ENCODE measurements around the gene PLCL1.

Gene PLCL1

GRCh38 chr2:197913084-197913483 lies 108.7 kb downstream of the PLCL1 start:
- no peak overlapping the region for H3K27ac ChIP-seq
- no peak overlapping the region for H2AFZ ChIP-seq (ENCODE audit: low read depth)
- H3K9ac ChIP-seq: no peak overlapping the region
- H3K4me3 ChIP-seq (IDR thresholded peaks at IDR 0.05; ENCODE audit: insufficient read depth, low read depth, low read length): no peak overlapping the region
- H3K36me3 ChIP-seq (ENCODE audit: insufficient read depth): no peaks in the 10 kb centered on the region
- H4K20me1 ChIP-seq (ENCODE audit: insufficient read depth): no peaks in the 10 kb centered on the region
- no peaks in the 10 kb centered on the region for H3K27me3 ChIP-seq (ENCODE audit: insufficient read depth, low read depth)
- no peaks in the 10 kb centered on the region for H3K4me1 ChIP-seq (ENCODE audit: low read depth, poor library complexity, severe bottlenecking)
- H3K79me2 ChIP-seq (ENCODE audit: insufficient read depth, low read depth): no peaks in the 10 kb centered on the region
- no peak overlapping the region for H3K4me2 ChIP-seq
- TF ChIP-seq CTCF (conservative IDR thresholded peaks at IDR 0.05; ENCODE audit: low read depth, low read length): no peak

GRCh38 chr2:197914778-197915177 lies 110.4 kb downstream of the PLCL1 start:
- Histone ChIP-seq H3K4me1 (ENCODE audit: low read depth, poor library complexity, severe bottlenecking) (peaks cover 1% of the 10 kb centered on the region), H3K79me2 (ENCODE audit: insufficient read depth, low read depth) (no peaks in the 10 kb centered on the region), H3K4me2 (no peak overlapping the region), H3K4me3 (IDR thresholded peaks at IDR 0.05; ENCODE audit: insufficient read depth, low read depth, low read length) (no peak overlapping the region), H3K9ac (no peak overlapping the region), H3K36me3 (ENCODE audit: insufficient read depth) (no peaks in the 10 kb centered on the region), H3K27me3 (ENCODE audit: insufficient read depth, low read depth) (no peaks in the 10 kb centered on the region), H4K20me1 (ENCODE audit: insufficient read depth) (no peaks in the 10 kb centered on the region), H3K27ac (no peak overlapping the region), H2AFZ (ENCODE audit: low read depth) (no peak overlapping the region)
- no peak for TF ChIP-seq CTCF (conservative IDR thresholded peaks at IDR 0.05; ENCODE audit: low read depth, low read length)

- Histone ChIP-seq H3K27me3 (ENCODE audit: insufficient read depth, low read depth) (no peaks in the 10 kb centered on the region), H3K79me2 (ENCODE audit: insufficient read depth, low read depth) (no peaks in the 10 kb centered on the region), H3K36me3 (ENCODE audit: insufficient read depth) (no peaks in the 10 kb centered on the region), H3K4me1 (ENCODE audit: low read depth, poor library complexity, severe bottlenecking) (peaks cover 10% of the 10 kb centered on the region), H2AFZ (ENCODE audit: low read depth) (no peak overlapping the region), H3K27ac (no peak overlapping the region), H3K4me3 (IDR thresholded peaks at IDR 0.05; ENCODE audit: insufficient read depth, low read depth, low read length) (no peak overlapping the region), H4K20me1 (ENCODE audit: insufficient read depth) (no peaks in the 10 kb centered on the region), H3K4me2 (no peak overlapping the region), H3K9ac (no peak overlapping the region)
- TF ChIP-seq CTCF (conservative IDR thresholded peaks at IDR 0.05; ENCODE audit: low read depth, low read length): no peak
Measured at GRCh38 chr2:197915548-197916265, 111.3 kb downstream of the PLCL1 start.

- no peaks in the 10 kb centered on the region for H3K27me3 ChIP-seq (ENCODE audit: insufficient read depth, low read depth)
- no peaks in the 10 kb centered on the region for H3K36me3 ChIP-seq (ENCODE audit: insufficient read depth)
- no peak for TF ChIP-seq CTCF (conservative IDR thresholded peaks at IDR 0.05; ENCODE audit: low read depth, low read length)
- H2AFZ ChIP-seq (ENCODE audit: low read depth): no peak overlapping the region
- no peak overlapping the region for H3K27ac ChIP-seq
- H4K20me1 ChIP-seq (ENCODE audit: insufficient read depth): no peaks in the 10 kb centered on the region
- H3K4me2 ChIP-seq: no peak overlapping the region
- no peaks in the 10 kb centered on the region for H3K79me2 ChIP-seq (ENCODE audit: insufficient read depth, low read depth)
- peaks cover 20% of the 10 kb centered on the region for H3K4me1 ChIP-seq (ENCODE audit: low read depth, poor library complexity, severe bottlenecking)
- no peak overlapping the region for H3K4me3 ChIP-seq (IDR thresholded peaks at IDR 0.05; ENCODE audit: insufficient read depth, low read depth, low read length)
- H3K9ac ChIP-seq: no peak overlapping the region
Measured at GRCh38 chr2:197919487-197919886, 115.1 kb downstream of the PLCL1 start.

All from KMS-11 (cell line).